Neuron (in vitro differentiated cells): ENCODE data around the gene RPS19.

Source experiments
- H2AFZ ChIP-seq: one replicate; pipeline ENCODE4 v1.6.1; 2013; ENCODE audit warnings: low read depth, mild to moderate bottlenecking, inconsistent platforms, low read length, moderate library complexity
- H3K27me3 ChIP-seq: one replicate; pipeline ENCODE4 v1.6.1; 2013; ENCODE audit warnings: low read length; ENCODE audit not compliant: insufficient read depth
- H3K36me3 ChIP-seq: one replicate; pipeline ENCODE4 v1.6.1; 2013; ENCODE audit warnings: low read length; ENCODE audit not compliant: insufficient read depth
- H3K4me1 ChIP-seq: one replicate; pipeline ENCODE4 v1.6.1; 2013; ENCODE audit warnings: low read length; ENCODE audit not compliant: insufficient read depth
- H3K4me3 ChIP-seq: 2 replicates; pipeline ENCODE4 v1.5.1; 2013; ENCODE audit warnings: mild to moderate bottlenecking, low read length, moderate library complexity
- H3K9me3 ChIP-seq: one replicate; pipeline ENCODE4 v1.6.1; 2013; ENCODE audit warnings: low read length

RPS19 gene

GRCh38 chr19:41921577-41922576 lies 61.8 kb downstream of the RPS19 start:
- Histone ChIP-seq H3K4me3 (no peak overlapping the region), H3K27me3 (peaks cover 46% of the 10 kb centered on the region), H3K36me3 (no peaks in the 10 kb centered on the region), H3K4me1 (no peaks in the 10 kb centered on the region), H3K9me3 (no peaks in the 10 kb centered on the region), H2AFZ (no peak overlapping the region)
